GM23248 (cell line): ENCODE measurements around the gene CPNE5.

ENCODE experiments used
- EZH2 ChIP-seq: fragments of 200-600 bp; sonication (generic); IDR thresholded peaks from 2 replicates; pipeline ENCODE4 v1.6.1; 2018; ENCODE audit warnings: antibody characterized with exemption, mild to moderate bottlenecking; ENCODE audit not compliant: insufficient read depth, poor library complexity, severe bottlenecking
- EZH2phosphoT487 ChIP-seq: fragments of 200-600 bp; sonication (generic); IDR thresholded peaks from 2 replicates; pipeline ENCODE4 v1.6.1; 2018; ENCODE audit warnings: antibody characterized with exemption, moderate library complexity, mild to moderate bottlenecking, low read depth; ENCODE audit not compliant: insufficient read depth

GRCh38 chr6:36769183-36769675 is 70.0 kb downstream of the CPNE5 start:
- no peak for TF ChIP-seq EZH2
- TF ChIP-seq EZH2phosphoT487, result no peak
